Activated T-cell treated with anti-CD3 and anti-CD28 coated beads, Interleukin-2, amount 50 U/mL, for 72 hours (primary cell): Measurements from ENCODE around the gene ERCC5. TPM values are rescaled to one million over a fixed set of nuclear protein-coding genes. Genes with fewer than 3 reads are reported as not detected.

ENCODE experiments used
- ATAC-seq, 2 donors: fragments of 150-1000 bp; cut with Tn5 transposase; replicated peaks in 1 of 2; 2 replicates each; pipeline ENCODE4 v1.10.0; 2021; ENCODE audit warnings: moderate library complexity in 2 of 2, mild to moderate bottlenecking in 1 of 2
- DNase-seq, 2 donors: peaks; one replicate each; pipeline ENCODE4 v3.0.0; 2021 to 2022; ENCODE audit warnings: mixed read lengths in 1 of 2
- H3K27ac Mint-ChIP-seq: one replicate; pipeline ENCODE4 v1.8.0; 2022; ENCODE audit warnings: mild to moderate bottlenecking, moderate library complexity, mixed read lengths
- H3K27me3 Mint-ChIP-seq: one replicate; pipeline ENCODE4 v1.8.0; 2022; ENCODE audit warnings: low read depth, mixed read lengths
- H3K36me3 Mint-ChIP-seq, 2 donors: one replicate each; pipeline ENCODE4 v1.8.0; 2022; ENCODE audit warnings: mixed read lengths in 2 of 2, mild to moderate bottlenecking in 1 of 2; ENCODE audit not compliant: insufficient read depth in 2 of 2
- H3K4me1 Mint-ChIP-seq: one replicate; pipeline ENCODE4 v1.8.0; 2022; ENCODE audit warnings: low read depth, mixed read lengths
- H3K4me3 Mint-ChIP-seq, 2 donors: one replicate each; pipeline ENCODE4 v1.8.0; 2022; ENCODE audit warnings: mild to moderate bottlenecking in 2 of 2, mixed read lengths in 2 of 2, moderate library complexity in 2 of 2
- H3K9me3 Mint-ChIP-seq, 2 donors: one replicate each; pipeline ENCODE4 v1.8.0; 2022; ENCODE audit warnings: mixed read lengths in 2 of 2
- total RNA-seq, 2 donors: library from RNA; stranded (reverse); gene quantifications; one replicate each; pipeline ENCODE4 v1.2.3, GENCODE V29; 2022

Gene ERCC5
- total RNA-seq, 2 donors from 2014 or later, result 84.7 to 85.8 TPM

- H3K4me1 Mint-ChIP-seq, result peaks cover 12% of the 10 kb centered on the region
- no peaks in the 10 kb centered on the region for H3K27me3 Mint-ChIP-seq
- ATAC-seq, result no peak
- no peak overlapping the region for H3K4me3 Mint-ChIP-seq
- no peak for DNase-seq
- H3K9me3 Mint-ChIP-seq, result no peaks in the 10 kb centered on the region
- H3K27ac Mint-ChIP-seq, result no peak overlapping the region
- peaks cover 0 to 14% of the 10 kb centered on the region in 2 donors for H3K36me3 Mint-ChIP-seq
Measured at GRCh38 chr13:102817241-102817640, 28.6 kb upstream of the ERCC5 start.

GRCh38 chr13:102817907-102818306 is 27.9 kb upstream of the ERCC5 start:
- no peaks in the 10 kb centered on the region for H3K9me3 Mint-ChIP-seq
- H3K4me3 Mint-ChIP-seq, result no peak overlapping the region
- peaks cover 12% of the 10 kb centered on the region for H3K4me1 Mint-ChIP-seq
- ATAC-seq (no peak), DNase-seq (no peak)
- no peaks in the 10 kb centered on the region for H3K27me3 Mint-ChIP-seq
- H3K36me3 Mint-ChIP-seq, result peaks cover 1 to 11% of the 10 kb centered on the region in 2 donors
- no peak overlapping the region for H3K27ac Mint-ChIP-seq

- Mint-ChIP-seq H3K4me3 (no peak overlapping the region), H3K9me3 (no peaks in the 10 kb centered on the region), H3K4me1 (no peaks in the 10 kb centered on the region), H3K27ac (no peak overlapping the region), H3K36me3 (peaks cover 7 to 8% of the 10 kb centered on the region in 2 donors), H3K27me3 (no peaks in the 10 kb centered on the region)
- ATAC-seq, result no peak
- no peak for DNase-seq
Measured at GRCh38 chr13:102825400-102825799, 20.4 kb upstream of the ERCC5 start.

GRCh38 chr13:102825921-102826706 is 19.7 kb upstream of the ERCC5 start:
- peaks cover 7 to 8% of the 10 kb centered on the region in 2 donors for H3K36me3 Mint-ChIP-seq
- H3K27me3 Mint-ChIP-seq, result no peaks in the 10 kb centered on the region
- no peak for DNase-seq
- no peak for ATAC-seq
- no peaks in the 10 kb centered on the region for H3K9me3 Mint-ChIP-seq
- no peak overlapping the region for H3K4me3 Mint-ChIP-seq
- H3K4me1 Mint-ChIP-seq, result no peaks in the 10 kb centered on the region
- H3K27ac Mint-ChIP-seq, result no peak overlapping the region

GRCh38 chr13:102830646-102831045 is 15.2 kb upstream of the ERCC5 start:
- H3K4me1 Mint-ChIP-seq, result no peaks in the 10 kb centered on the region
- DNase-seq, result no peak
- no peaks in the 10 kb centered on the region for H3K27me3 Mint-ChIP-seq
- ATAC-seq, result no peak
- H3K9me3 Mint-ChIP-seq, result no peaks in the 10 kb centered on the region
- H3K4me3 Mint-ChIP-seq, result no peak overlapping the region
- peaks cover 5% of the 10 kb centered on the region in 2 donors for H3K36me3 Mint-ChIP-seq
- H3K27ac Mint-ChIP-seq, result no peak overlapping the region

GRCh38 chr13:102836471-102836870 is 9.4 kb upstream of the ERCC5 start:
- H3K4me1 Mint-ChIP-seq, result no peaks in the 10 kb centered on the region
- H3K4me3 Mint-ChIP-seq, result no peak overlapping the region
- DNase-seq, result no peak
- no peaks in the 10 kb centered on the region for H3K27me3 Mint-ChIP-seq
- peaks cover 3 to 6% of the 10 kb centered on the region in 2 donors for H3K36me3 Mint-ChIP-seq
- no peak for ATAC-seq
- no peak overlapping the region for H3K27ac Mint-ChIP-seq
- no peaks in the 10 kb centered on the region for H3K9me3 Mint-ChIP-seq

- H3K4me3 Mint-ChIP-seq, result no peak overlapping the region
- H3K27me3 Mint-ChIP-seq, result no peaks in the 10 kb centered on the region
- H3K9me3 Mint-ChIP-seq, result no peaks in the 10 kb centered on the region
- H3K27ac Mint-ChIP-seq, result no peak overlapping the region
- no peak for DNase-seq
- no peaks in the 10 kb centered on the region for H3K4me1 Mint-ChIP-seq
- no peak for ATAC-seq
- H3K36me3 Mint-ChIP-seq, result peaks cover 3 to 4% of the 10 kb centered on the region in 2 donors
Measured at GRCh38 chr13:102838273-102838672, 7.6 kb upstream of the ERCC5 start.

- DNase-seq (no peak), ATAC-seq (no peak)
- Mint-ChIP-seq H3K36me3 (peaks cover 3 to 6% of the 10 kb centered on the region in 2 donors), H3K27me3 (no peaks in the 10 kb centered on the region), H3K27ac (no peak overlapping the region), H3K9me3 (no peaks in the 10 kb centered on the region), H3K4me1 (no peaks in the 10 kb centered on the region), H3K4me3 (no peak overlapping the region)
Measured at GRCh38 chr13:102838982-102839381, 6.8 kb upstream of the ERCC5 start.

- ATAC-seq (no peak), DNase-seq (no peak)
- H3K4me1 Mint-ChIP-seq, result peaks cover 2% of the 10 kb centered on the region
- peaks cover 3 to 6% of the 10 kb centered on the region in 2 donors for H3K36me3 Mint-ChIP-seq
- no peaks in the 10 kb centered on the region for H3K9me3 Mint-ChIP-seq
- no peak overlapping the region for H3K27ac Mint-ChIP-seq
- no peak overlapping the region for H3K4me3 Mint-ChIP-seq
- no peaks in the 10 kb centered on the region for H3K27me3 Mint-ChIP-seq
Measured at GRCh38 chr13:102839462-102839861, 6.4 kb upstream of the ERCC5 start.

GRCh38 chr13:102845289-102845629 is 573 bp upstream of the ERCC5 start:
- peaks cover 38% of the 10 kb centered on the region for H3K4me1 Mint-ChIP-seq
- DNase-seq, result no peak
- H3K9me3 Mint-ChIP-seq, result no peaks in the 10 kb centered on the region

GRCh38 chr13:102846261-102847015 is 606 bp downstream of the ERCC5 start:
- H3K27ac Mint-ChIP-seq, result peak overlapping the region; percentile 99
- DNase-seq (peak; percentile 35 to 46), ATAC-seq (peak; percentile 50 to 51)
- peaks cover 5% of the 10 kb centered on the region in 2 donors for H3K36me3 Mint-ChIP-seq
- peaks cover 44% of the 10 kb centered on the region for H3K4me1 Mint-ChIP-seq
- peak overlapping the region; percentile 91 to 99 for H3K4me3 Mint-ChIP-seq
- H3K27me3 Mint-ChIP-seq, result no peaks in the 10 kb centered on the region
- H3K9me3 Mint-ChIP-seq, result no peaks in the 10 kb centered on the region

More at GRCh38 chr13:102845289-102845629, 573 bp upstream of the ERCC5 start:
- peak; percentile 7 to 12 for ATAC-seq
- peak overlapping the region; percentile 99 for H3K27ac Mint-ChIP-seq
- peak overlapping the region; percentile 91 to 99 for H3K4me3 Mint-ChIP-seq
- peaks cover 5% of the 10 kb centered on the region in 2 donors for H3K36me3 Mint-ChIP-seq
- no peaks in the 10 kb centered on the region for H3K27me3 Mint-ChIP-seq

GRCh38 chr13:102847272-102848234 is 1.7 kb downstream of the ERCC5 start:
- peak overlapping the region; percentile 91 to 99 for H3K4me3 Mint-ChIP-seq
- ATAC-seq (no peak), DNase-seq (no peak)
- H3K36me3 Mint-ChIP-seq, result peaks cover 5 to 9% of the 10 kb centered on the region in 2 donors
- no peaks in the 10 kb centered on the region for H3K9me3 Mint-ChIP-seq
- no peaks in the 10 kb centered on the region for H3K27me3 Mint-ChIP-seq
- H3K4me1 Mint-ChIP-seq, result peaks cover 47% of the 10 kb centered on the region
- peak overlapping the region; percentile 99 for H3K27ac Mint-ChIP-seq
